HG03060 (cell line): Measurements from ENCODE around the gene BTBD18.

Experiments used
- ATAC-seq: cut with Tn5 transposase; IDR thresholded peaks from one replicate; pipeline ENCODE4 v1.9.1; 2021; ENCODE audit warnings: low read depth, moderate number of reproducible peaks; ENCODE audit not compliant: unreplicated experiment

Gene BTBD18

GRCh38 chr11:57751676-57752253, at the start of gene BTBD18:
Gene BTBD18 (minus strand): TSS chr11:57751819. CDS start chr11:57751188, 631 bp downstream.
- no peak for ATAC-seq

- ATAC-seq: no peak
Measured at GRCh38 chr11:57801183-57801485, 49.5 kb upstream of the BTBD18 start.

GRCh38 chr11:57800444-57801182, 49.0 kb upstream of the BTBD18 start:
- ATAC-seq: peak; percentile 76

GRCh38 chr11:57798905-57799559, 47.4 kb upstream of the BTBD18 start:
- ATAC-seq: no peak

GRCh38 chr11:57793351-57794115, 41.9 kb upstream of the BTBD18 start:
- ATAC-seq: no peak

GRCh38 chr11:57792870-57793269, 41.3 kb upstream of the BTBD18 start:
- no peak for ATAC-seq

GRCh38 chr11:57792060-57792541, 40.5 kb upstream of the BTBD18 start:
- peak; percentile 92 for ATAC-seq

GRCh38 chr11:57791321-57792059, 39.9 kb upstream of the BTBD18 start:
- ATAC-seq: no peak

- no peak for ATAC-seq
Measured at GRCh38 chr11:57788703-57789088, 37.1 kb upstream of the BTBD18 start.

GRCh38 chr11:57787920-57788702, 36.5 kb upstream of the BTBD18 start:
- ATAC-seq: no peak

- ATAC-seq: no peak
Measured at GRCh38 chr11:57787006-57787604, 35.5 kb upstream of the BTBD18 start.

GRCh38 chr11:57786436-57786835, 34.8 kb upstream of the BTBD18 start:
- ATAC-seq: no peak

- no peak for ATAC-seq
Measured at GRCh38 chr11:57785072-57785471, 33.5 kb upstream of the BTBD18 start.

- no peak for ATAC-seq
Measured at GRCh38 chr11:57781529-57781943, 29.9 kb upstream of the BTBD18 start.

GRCh38 chr11:57779276-57779675, 27.7 kb upstream of the BTBD18 start:
- no peak for ATAC-seq

GRCh38 chr11:57778318-57779037, 26.9 kb upstream of the BTBD18 start:
- ATAC-seq: no peak

- ATAC-seq: no peak
Measured at GRCh38 chr11:57777969-57778317, 26.3 kb upstream of the BTBD18 start.

- no peak for ATAC-seq
Measured at GRCh38 chr11:57776577-57777210, 25.1 kb upstream of the BTBD18 start.
